ENCODE measurements around the gene ZC3H18.

The ZC3H18 gene

DNA sequence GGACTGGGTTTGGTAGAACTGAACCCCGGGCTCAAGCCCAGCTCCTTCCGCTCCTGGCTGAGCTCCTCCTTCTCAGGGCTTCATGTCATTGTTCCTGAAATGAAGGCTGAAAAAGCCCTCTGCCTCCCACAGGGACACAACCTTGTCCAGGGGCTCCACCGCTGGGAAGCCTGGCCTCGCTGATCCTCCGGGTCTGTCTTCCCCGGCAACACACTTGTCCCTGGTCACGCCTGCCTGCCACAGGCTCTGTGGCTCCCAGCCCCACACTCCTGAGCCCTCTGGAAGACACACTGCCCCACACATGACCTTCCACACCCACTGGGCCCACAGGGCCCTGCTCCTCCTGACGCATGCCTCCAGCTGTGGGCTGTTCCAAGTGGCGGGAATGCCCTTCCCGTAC lies 18.0 kb upstream of the ZC3H18 start:
- DNase-seq: no peak

DNA sequence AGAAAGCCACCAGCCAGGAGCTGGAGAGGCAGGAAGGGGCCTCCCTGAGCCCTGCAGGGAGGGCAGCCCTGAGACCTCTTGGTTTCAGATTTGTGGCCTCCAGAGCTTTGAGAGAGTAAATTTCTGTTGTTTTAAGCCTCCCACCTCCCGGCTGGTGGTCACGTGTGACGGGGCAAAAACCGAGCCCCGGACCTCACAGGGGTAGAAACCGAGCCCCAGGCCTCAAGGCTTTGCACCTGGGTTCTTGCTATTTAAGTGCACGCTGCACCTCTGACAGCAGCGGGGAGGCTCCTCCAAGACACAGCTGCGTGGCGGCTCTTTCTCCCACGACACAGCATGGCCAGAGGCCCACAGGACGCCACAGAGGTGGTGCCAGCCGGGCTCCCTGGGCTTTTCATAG lies 17.4 kb upstream of the ZC3H18 start:
- DNase-seq: no peak

DNA sequence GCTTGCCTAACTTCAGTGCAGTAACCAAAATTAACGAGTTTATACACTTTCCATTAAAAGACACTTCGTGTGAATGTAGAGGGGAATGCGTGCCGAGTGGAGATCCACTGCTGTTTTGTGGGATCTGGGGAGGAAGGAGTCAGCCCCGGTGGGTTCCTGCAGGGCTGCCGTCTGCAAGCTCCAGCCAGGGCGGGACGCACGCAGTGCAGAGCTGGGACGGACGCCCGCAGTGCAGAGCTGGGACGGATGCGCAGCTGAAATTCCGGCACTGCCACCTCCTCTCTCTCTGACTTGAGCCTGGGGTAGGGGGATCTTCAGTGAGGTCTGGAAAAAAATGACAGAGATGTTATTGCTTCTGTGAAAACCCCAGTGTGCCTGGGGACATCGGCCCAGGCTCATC lies 16.5 kb upstream of the ZC3H18 start:
- no peak for DNase-seq

DNA sequence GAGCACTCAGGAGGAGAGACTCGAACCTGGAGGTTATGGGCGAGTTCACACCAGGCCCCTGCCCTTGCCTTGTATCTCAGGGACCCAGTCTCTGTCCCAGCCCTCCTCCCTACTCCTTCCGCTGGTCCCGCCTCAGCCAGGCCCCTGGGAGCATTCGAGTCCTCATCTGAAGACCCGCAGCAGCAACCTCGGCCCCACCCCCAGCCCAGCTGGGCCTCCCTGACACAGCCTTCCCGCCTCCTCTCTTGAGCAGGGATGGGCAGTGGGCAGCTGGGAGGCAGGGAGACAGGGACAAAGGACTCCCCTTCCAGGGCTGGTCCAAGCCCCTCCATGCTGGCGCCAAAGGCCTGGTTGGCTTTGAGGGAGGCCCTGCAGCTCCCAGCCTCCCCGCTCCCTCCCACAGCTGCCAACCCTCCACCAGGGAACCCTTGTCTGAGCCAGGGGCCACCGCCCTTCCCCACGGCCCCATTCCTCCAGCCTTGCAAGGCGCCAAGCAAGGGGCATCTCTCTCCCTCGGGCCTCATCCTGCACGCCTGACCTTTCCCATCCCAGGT lies 15.4 kb upstream of the ZC3H18 start:
- no peak for DNase-seq

DNA sequence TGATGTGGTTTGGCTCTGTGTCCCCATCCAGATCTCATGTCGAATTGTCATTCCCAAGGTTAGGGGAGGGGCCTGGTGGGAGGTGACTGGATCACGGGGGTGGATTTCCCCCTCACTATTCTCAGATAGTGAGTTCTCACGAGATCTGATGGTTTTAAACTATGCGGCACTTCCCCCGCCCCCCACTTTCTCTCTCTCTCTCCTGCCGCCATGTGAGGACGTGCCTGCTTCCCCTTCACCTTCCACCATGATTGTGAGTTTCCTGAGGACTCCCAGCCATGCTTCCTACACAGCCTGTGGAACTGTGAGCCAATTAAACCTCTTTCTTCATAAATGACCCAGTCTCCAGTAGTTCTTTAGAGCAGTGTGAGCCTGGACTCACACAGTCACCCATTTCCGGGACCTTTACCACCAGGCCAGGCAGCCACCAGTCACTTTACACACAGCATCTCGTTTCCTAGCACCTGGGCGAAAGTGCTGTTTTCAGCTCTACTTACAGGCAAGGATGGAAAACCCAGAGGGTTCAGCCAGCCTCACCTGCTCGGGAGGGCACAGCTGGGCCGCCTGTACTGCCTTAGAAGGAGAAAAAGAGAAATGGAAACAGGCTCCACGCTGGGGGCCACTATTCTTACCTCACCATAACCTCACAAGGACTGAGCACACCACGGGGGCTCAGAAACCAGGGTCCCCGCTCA lies 13.8 kb upstream of the ZC3H18 start:
- no peak for DNase-seq

DNA sequence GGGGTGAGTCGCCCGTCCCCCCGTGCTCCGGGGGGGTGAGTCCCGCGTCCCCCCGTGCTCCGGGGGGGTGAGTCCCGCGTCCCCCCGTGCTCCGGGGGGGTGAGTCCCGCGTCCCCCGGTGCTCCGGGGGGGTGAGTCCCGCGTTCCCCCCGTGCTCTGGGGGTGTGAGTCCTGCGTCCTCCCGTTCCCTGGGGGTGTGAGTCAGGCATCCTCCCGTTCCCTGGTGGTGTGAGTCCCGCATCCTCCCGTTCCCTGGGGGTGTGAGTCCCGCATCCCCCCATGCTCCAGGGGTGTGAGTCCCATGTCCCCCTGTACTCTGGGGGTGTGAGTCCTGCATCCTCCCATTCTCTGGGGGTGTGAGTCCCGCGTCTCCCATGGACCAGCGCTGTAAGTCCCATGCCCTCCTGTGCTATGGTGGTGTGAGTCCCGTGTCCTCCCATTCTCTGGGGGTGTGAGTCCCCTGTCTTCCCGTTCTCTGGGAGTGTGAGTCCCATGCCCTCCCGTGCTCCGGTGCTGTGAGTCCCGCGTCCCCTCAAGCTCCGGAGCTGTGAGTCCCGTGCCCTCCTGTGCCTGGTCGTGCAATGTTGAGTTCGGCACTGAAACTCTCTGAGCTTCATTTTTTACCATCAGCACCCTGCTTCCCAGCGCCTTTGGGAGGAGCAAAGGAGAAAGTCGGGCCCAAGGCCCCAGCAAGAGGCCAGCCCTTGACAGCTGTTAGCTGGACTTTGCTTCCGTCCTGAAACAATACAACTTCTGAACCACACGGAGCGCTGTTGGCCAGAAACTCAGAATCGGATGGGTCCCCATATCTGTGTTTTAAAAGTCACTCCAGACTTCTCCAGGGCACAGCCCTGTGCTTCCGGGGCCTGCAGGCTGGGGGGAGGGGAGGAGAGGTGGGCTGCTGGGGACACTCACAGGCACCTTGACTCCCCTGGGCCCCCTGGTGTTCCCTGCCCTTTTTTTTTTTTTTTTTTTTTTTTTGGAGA lies 11.5 kb upstream of the ZC3H18 start:
- DNase-seq: peak; percentile 31 to 56

DNA sequence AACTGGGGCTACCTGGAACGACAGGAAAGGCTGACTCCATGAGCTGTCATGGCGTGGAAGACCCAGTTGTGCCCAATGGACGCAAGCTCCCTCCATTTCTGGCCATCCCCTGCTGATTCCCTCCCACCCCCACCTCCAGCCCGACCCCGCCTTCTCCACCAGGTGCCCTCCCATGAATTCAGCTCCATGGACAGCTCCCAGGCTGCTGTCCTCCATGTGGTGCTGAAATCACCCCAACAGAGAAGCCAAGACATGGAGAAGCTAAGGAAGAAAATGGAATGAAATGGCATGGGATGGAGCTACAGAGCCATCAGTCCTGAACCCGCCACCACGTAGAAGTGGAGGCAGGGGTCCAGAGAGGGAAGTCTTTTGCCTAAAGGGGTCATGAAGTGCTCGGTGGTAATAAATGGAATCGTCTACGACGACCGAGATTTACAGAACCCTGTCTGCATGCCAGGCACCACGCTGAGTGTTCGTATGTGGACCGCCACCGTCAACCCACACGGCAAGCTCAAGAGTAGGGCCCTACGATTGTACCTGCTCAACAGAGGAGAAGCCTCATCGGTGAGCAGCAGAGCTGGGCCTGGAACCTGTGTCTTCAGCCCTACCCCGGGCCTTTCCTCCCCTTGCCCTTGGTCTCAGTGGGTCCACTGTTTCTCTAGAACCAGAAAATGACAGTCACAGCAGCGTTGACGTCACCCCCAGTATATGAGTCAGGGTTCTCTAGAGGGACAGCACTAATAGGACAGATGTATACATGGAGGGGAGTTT lies 9.3 kb upstream of the ZC3H18 start:
- DNase-seq: no peak

DNA sequence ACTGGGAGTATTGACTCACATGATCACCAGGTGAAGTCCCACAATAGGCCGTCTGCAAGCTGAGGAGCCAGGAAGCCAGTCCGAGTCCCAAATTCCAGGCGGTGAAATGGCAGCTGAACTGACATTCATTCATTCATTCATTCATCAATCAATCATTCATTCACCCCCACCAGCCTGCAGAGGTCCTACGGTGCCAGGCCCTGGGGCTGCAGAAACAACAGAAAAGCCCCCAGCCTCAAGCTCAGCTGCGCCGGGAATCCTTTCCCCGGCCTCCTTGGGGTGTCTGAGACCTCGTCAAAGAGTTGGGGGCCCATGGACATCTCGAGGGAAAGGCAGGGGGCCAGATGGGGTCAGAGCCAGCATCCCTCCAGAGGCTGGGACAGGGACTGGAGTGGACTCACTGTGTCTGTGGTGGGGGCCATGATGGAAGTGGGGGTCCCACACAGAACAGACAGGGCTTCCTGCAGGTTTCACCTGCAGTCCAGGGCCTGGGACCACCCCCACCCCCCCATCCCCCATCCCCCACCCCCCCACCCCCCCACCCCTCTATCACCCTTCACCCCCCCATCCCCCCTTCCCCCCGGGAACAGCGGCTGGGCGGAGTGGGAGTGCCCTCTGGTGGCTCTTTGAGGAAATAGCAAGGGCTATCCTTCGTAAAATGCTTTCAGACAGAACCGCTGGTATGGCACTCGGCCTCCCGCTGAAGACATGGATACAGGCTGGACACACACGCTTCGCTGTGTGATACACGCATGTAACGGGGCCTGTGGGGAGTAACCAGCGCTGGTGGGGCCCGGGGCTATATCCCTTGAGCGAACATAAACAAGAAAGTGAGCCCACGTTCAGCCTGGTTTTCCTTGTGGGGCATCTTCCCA lies 8.5 kb upstream of the ZC3H18 start:
- DNase-seq: peak in 1 of 2 experiments; percentile 4

DNA sequence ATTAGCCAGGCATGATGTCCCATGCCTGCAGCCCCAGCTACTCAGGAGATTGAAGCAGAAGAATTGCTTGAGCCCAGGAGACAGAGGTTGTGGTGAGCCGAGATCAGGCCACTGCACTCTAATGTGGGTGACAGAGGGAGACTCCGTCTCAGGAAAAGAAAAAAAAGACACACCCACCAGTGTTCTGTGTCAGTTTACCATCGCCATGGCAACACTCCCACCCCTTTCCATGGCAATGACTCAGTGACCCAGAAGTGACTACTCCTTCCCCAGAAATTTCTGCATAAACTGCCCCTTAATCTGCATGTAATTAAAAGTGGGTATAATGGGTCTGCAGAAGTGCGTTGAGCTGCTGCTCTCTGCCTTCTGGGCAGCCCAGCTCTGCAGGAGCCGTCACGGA lies 4.0 kb upstream of the ZC3H18 start:
- DNase-seq: no peak

DNA sequence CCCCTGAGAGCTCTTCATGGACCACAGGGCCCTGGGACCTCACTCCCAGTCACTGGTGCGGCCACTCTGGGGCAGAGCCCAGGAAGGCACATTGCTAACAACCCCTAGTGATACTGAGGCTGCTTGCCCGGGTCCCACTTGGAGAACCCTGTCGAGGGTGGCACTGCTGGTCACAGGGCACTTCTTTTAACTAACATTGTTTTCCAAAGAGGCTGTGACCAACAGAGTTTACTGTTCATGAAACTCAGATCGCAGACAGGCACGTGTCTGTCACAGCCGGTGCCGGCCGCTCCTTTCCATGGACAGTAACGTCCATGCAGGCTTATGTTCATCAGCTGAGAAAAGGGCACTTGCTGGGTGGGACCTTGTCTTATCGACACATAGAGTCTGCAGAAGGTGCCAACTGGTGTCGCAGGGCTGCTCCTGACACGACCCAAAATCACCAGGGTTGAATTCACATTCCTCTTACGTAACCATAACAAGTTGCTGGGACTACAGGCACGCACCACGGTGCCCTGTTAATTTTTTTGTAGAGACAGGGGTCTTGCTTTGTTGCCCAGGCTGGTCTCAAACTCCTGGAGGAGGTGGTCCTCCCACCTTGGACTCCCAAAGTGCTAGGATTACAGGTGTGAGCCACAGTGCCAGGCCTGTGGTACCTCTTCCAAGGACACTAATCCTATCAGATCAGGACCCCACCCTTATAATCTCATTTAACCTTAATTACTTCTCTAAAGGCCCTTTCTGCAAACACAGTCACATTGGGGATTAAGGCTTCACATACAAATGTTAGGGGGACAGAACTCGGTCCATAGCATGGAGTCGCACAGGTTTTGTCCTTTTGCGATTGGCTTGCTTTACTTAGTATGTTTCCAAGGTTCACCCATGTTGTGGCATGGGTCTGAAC lies 1.2 kb upstream of the ZC3H18 start:
- no peak for DNase-seq

DNA sequence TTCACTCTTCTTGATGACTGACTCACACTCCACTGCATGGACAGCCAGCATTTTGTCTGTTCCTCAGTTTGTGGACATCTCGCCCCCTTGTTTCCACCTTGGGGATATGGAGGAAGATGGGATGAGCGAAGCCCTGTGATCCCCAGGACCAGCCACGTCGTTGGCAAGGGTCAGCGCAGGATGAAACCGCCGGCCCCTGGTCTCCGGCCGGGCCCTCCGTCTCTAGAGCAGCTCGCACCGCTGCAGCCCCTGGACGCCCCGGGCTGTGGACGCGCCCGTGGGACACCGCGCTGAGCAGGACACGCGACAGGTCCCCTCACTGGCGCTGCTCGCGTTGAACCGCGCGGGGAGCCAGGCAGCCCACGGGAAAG lies 604 bp upstream of the ZC3H18 start:
- DNase-seq: no peak

DNA sequence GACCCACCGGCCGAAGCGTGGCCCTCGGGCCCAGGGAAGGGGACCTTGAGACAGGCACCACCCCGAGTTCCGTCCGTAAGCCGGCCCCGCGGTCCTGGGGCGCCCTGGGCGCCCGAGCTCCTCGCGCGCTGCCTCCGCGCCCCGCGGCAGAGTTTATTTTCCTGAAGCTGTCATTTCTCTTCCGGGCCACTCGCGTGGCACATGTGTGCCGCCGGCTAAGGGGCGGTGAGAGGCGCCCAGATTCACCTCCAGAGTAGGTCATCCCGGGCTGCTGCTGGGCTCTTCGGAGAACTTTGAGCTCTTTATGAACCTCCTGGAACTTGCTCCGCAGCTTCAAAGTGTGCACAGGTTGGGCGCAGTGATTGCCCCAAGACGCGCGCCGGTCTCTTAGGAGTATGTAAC lies 489 bp downstream of the ZC3H18 start:
- no peak for DNase-seq

DNA sequence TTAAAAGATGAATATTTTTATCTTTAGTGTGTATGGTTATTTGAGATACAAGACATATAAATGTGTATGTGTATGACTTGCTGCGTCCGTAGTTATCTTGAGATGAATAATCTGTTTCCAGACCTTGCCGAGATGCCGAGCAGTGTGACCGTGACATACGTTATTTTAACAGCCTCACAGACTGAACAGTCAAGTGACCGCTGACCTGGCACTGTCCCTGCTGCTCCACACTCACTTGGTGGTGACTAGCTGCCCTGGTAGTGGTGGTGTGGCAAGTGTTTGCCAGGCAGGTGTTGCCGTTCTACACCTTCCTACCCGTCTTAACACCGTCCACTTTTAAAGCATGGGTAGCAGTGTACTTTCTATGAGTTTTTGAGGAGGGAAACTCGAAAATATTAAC lies 5.0 kb downstream of the ZC3H18 start:
- no peak for DNase-seq

DNA sequence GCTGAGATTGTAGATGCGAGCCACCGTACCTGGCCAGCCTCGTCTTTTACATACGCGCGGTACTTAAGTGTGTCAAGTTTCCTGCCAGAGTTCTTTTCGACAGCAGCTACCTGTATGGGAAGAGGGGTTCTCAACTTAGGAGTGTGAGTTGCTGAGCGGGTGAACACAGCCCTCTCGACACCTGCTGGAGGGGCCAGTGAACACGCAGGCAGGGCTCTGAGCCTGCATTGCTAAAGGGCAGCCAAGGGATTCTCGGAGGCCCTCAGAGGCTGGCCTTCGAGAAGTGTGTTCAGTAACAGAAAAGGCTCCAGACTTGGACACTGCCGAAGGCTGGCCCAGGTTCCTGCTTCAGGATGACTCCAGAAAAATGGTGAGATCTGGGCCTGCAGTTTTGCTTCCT lies 6.1 kb downstream of the ZC3H18 start:
- DNase-seq: no peak

DNA sequence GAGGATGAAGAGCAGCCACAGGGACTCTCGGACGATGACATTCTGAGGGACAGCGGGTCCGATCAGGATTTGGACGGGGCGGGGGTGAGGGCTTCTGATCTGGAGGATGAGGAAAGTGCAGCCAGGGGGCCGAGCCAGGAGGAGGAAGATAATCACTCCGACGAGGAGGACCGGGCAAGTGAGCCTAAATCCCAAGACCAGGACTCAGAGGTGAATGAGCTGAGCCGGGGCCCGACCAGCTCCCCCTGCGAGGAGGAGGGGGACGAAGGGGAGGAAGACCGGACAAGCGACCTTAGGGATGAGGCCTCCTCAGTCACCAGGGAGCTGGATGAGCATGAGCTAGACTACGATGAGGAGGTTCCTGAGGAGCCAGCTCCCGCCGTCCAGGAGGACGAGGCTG lies 7.0 kb downstream of the ZC3H18 start:
- no peak for DNase-seq

DNA sequence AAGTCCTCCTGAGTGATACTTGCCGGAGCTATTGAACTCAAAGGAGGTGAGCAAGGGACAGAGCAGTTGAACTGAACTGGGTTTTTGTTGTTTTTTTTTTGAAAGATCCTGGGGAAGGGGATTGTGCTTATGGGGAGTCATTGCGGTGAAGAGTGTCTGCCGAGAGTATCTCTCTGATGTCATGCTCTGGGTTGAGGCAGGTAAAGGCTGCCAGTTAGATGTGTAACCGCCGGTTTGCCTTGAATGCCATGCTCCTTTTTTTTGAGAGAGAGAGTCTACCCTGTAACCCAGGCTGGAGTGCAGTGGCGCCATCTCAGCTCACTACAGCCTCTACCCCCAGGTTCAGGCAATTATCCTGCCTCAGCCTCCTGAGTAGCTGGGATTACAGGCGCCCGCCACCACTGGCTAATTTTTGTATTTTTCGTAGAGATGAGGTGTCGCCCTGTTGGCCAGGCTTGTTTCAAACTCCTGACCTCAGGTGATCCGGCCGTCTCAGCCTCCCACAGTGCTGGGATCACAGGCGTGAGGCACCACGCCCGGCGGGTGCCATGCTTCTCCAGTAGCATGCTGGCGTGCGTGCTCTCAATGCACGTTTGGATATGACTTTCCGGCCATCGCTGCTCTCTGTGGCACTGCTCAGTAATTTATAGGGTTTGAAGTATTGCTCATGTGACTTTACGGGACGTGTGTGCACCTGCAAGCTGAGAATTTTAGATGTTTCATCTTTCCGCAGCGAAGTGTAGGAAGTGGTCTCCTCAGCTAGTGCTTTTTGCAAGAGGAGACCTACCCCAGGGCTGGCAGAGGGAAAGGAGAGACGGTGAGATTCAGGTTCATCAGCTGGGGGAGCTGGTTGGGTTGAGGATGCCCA lies 8.5 kb downstream of the ZC3H18 start:
- no peak for DNase-seq

DNA sequence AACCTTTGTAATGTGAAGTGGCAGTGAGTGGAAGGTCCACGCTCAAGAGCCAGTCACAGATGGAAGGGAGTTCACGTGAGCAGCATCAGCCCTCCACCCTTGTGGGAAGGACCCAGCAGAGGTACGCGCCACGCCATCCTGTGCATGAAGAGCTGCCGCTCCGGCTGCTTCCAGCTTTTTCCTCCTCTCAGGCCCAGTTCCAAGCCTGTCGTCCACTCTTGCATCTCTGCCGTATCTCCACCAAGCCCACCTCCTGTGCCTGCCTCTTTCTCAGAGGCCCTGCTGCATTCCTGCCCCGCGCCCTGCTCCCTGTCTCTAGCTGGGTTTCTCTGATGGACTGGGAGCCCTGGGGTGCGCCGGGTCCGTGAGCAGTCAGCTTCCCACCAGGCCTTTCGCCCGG lies 10.2 kb downstream of the ZC3H18 start:
- no peak for DNase-seq

DNA sequence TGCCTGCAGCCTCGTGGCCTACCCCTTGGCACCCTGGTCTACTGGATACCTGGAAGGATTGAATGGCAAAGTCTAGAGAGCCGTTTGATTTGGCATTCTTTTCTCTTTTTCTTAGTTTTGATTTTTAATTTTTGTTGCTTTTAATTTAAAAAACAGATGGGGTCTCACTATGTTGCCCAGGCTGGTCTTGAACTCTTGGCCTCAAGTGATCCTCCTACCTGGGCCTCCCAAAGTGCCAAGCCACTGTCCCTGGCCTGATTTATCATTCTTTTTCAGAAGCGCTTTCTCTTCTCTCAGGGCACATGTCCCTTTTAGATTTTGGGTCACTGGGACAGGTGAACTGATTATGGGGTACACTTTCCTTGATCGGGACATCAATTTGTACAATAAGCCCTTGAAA lies 10.8 kb downstream of the ZC3H18 start:
- no peak for DNase-seq

DNA sequence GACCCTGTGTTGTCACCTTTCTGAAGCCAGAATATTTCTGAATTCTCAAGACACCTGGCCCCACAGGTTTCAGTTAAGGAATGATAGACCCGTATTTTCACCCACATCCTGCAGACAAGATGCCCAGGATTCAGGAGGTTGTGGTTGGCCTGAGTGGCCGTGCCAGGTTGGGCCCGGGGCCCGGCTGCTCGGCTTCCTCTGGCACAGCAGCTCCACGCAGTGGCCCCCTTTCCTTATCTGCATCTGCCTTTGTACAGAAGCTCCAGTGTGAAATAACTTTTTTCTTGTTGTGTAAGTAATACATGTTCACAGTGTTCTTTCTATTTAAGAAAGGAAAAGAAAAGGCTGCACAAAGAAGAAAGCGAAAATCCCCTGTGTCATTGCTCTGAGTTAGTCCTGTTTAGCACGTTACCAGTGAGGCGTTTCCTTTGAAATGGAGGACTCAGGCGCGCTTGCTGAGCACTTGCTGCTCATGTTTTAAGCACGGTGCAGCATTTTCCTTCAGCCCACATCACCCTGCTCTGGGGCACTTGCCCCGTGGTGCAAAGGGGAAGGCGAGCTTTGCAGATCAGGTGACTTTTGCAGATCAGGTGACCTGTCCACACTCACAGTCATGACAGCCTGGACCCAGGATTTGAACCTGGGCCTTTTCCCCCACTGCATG lies 12.8 kb downstream of the ZC3H18 start:
- DNase-seq: no peak

DNA sequence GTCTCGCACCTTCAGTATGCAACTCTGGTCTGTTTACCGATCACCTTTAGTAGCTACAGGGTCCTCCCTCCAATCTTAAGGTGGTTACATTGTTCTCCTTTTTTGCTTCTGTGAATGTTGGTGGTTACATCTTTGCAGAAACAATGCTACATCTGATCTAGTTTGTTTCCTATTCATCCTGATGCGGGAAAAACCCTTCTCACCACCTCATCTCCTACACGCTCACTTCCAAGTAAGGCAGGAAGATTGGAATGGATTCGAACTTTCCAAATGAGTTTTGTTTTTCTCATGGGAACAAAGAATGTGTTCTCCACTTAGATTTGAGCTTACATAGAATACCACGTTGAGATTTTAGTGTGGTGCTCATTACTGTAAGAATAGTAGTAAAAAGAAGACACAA lies 14.5 kb downstream of the ZC3H18 start:
- DNase-seq: no peak

Data from NCI-H2081 (cell line).